GM19351 (cell line): ENCODE measurements around the gene SUMO4.

Experiments
- ATAC-seq: cut with Tn5 transposase; IDR thresholded peaks from one replicate; pipeline ENCODE4 v1.9.1; 2021; ENCODE audit warnings: mild to moderate bottlenecking, moderate library complexity; ENCODE audit not compliant: unreplicated experiment

The SUMO4 gene

DNA sequence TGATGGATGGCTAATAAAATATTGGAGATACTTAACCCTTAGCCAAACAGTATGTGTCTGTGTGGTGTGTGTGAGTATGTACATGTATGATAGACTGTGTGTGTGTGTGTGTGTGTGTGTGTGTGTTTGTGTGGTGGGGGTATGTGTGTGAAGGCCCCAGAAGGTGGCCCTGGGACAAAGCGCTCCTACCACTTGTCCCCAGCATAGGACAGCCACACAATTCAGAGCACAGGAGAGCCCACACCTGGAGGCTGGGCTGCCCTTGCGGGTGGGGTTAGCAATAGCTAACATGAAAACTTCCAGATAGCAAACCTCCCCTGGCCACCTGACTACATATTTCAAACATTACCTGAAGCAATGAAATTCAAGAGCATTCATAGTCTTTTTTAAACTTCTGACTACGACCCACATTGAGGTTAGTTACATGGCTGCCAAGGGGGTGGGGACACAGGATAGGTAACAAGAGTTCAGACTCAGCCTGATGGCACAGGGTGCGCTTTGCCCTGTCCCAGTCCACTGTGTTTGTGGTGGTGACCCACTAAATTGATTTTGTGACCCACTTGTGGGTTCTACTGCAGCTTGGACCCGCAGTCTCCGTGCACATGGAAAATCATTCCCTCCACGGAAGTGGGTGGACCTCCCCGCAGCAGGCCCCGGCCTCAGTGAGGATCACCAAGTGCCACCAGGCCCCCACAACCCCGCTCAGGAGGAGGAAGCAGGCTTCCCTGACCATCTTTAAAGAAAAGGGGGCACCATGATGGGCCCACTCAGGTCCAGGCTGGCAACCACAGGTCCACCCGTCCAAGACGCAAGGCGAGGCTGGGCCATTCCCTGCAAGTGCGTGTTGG lies 50.0 kb downstream of the SUMO4 start:
- ATAC-seq, result no peak
